WTC11 (cell line): ENCODE data around the gene MRPS18A.

Source experiments
- CTCF ChIP-seq: fragments of 200-600 bp; IDR thresholded peaks from 2 replicates; pipeline ENCODE4 v1.8.0; 2022; ENCODE audit warnings: antibody characterized with exemption
- RELA ChIP-seq: sonication (generic); formaldehyde crosslinking; IDR thresholded peaks from 2 replicates; pipeline ENCODE4 v1.8.1; 2022; ENCODE audit warnings: missing genetic modification reagents, mild to moderate bottlenecking, borderline replicate concordance
- SMAD3 ChIP-seq: sonication (generic); formaldehyde crosslinking; IDR thresholded peaks from 2 replicates; pipeline ENCODE4 v1.8.0; 2022; ENCODE audit warnings: missing genetic modification reagents, mild to moderate bottlenecking, borderline replicate concordance
- TCF7 ChIP-seq: sonication (generic); formaldehyde crosslinking; IDR thresholded peaks from 2 replicates; pipeline ENCODE4 v1.8.0; 2022; ENCODE audit warnings: mild to moderate bottlenecking, low read depth, missing genetic modification reagents, moderate library complexity

- TF ChIP-seq TCF7 (CRISPR knock-in tag) (no peak), SMAD3 (CRISPR knock-in tag) (no peak), CTCF (no peak), RELA (no peak)
These were observed 3.7 kb downstream of the MRPS18A start for GRCh38 chr6:43683708-43684455.
